GM19043 (cell line): ENCODE results near the gene MNAT1.
"Not testable (repeated sequence)": the region's sequence is repeated elsewhere in the genome, so short reads cannot be mapped to it uniquely, and the experiment has no call there.

Experiments
- ATAC-seq: cut with Tn5 transposase; IDR thresholded peaks from one replicate; pipeline ENCODE4 v1.9.1; 2021; ENCODE audit warnings: low read depth; ENCODE audit not compliant: unreplicated experiment

MNAT1 gene

DNA sequence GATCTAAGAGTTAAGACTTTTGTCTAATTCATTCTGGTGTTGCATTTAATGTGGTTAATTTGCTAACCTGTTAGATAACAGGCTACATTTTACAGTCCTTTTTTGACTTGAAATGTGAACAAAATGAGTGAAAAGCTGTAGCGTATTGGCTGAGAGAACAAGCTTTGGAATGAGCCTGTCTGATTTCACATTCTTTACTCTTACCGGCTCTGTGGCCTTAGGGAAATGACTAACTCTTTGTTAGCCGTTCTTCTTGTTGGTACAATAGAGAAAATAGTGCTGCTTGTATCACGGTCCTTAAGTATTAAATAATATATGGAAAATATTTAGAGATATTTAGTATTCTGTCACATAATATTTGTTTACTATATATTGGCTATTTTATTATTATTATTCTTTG lies 1.9 kb downstream of the MNAT1 start:
- ATAC-seq, result no peak

DNA sequence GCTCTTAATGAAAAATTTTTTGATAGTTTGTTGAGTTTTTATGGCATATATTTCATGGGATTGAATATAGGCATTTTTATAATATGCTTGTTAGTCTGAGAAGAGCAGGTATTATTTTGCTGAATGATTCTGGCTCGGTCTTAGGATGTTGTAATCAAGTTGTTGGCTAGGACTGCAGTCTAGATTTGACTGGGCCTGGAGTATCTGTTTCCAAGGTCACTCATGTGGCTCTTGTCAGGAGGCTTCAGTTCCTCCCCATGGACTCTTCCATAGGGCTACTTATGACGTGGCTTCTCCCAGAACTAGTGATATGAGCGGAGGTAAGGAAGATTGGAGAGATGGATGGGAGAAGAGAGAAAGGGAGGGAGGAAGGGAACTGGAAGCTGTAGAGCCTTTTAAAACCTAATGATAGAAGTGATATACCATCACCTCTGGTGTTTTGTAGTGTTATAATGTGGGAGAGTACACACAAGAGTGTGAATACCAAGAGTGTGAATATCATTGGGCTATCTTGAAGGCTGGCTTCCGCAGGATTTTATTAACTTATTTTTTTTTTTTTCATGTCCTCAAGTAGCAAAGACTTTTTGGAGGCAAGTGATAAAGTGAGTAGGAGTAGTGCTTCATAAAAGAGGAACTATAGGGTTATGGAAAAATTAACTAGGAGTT lies 4.4 kb downstream of the MNAT1 start:
- ATAC-seq, result no peak

DNA sequence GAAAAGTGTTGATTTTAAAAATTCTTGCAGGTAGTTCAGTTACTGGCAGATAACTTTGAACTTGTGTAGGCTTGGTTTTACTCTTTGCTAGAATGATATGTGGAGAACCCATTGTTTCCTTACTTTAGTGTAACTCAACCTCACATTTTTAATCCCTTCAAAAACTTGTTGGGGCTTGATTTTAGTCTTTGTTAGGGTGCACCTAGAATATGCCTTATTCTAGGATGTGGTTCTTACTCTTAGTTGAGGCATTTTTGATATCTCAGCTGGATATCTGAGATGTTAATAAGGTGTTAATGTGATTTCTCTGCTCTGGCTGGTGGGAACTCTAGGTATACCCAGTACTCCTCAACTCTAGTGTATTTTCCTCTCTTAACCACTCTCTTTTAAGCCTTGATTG lies 10.0 kb downstream of the MNAT1 start:
- ATAC-seq, result no peak

DNA sequence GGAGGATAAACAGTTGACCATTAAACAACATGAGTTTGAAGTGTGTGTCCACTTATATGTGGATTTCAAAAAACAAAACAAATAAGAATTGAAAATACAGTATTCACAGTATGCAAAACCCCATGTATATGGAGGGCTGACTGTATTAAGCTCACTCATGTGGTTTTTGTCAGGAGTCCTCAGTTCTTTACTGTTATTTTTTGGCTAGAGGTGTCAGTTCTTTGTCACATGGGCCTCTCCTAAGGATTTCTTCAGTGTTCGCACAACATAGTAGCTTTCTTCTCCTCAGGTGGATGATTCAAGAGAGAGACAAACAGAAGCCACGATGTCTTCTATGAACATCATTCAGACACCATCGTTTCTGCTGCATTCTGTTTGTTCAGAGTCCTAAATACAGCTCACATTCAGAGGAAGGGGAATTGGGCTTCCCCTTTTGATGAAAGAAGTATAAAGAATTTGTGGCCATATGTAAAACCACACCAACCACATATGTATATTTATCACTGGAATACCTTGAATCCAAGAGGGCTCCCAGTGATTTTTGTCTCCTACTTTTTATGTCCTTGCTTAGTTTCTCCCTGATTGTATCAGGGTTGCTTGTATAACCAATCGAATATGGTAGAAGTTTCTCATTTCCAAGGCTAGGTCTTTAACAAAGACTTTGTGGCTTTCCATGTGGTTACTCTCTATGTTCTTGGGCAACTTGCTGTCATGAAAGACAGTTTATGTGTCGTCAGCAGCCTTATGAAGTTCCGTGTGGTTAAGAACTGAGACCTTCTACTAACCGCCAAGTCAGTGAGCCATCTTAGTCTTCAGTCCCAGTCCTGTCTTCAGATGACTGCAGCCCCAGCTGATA lies 18.9 kb downstream of the MNAT1 start:
- peak; percentile 98 for ATAC-seq

DNA sequence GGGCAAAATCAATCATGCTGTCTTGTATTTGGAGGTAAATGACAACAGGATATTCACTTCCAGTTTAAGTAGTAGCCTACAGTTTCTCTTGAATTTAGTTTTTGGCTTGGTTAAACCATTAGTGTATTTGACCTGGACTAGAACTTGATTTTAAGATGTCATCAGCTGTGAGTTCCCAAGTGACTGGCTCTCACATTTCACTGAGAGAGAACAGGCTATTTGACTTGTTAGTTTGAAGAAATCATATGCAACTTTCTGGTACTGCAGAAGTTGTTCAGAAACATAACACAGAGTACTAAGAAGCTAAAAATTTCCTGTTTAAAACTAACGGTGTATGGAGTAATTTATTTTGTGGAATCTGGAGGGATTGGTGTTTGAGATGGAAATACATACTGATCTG lies 22.3 kb downstream of the MNAT1 start:
- no peak for ATAC-seq

DNA sequence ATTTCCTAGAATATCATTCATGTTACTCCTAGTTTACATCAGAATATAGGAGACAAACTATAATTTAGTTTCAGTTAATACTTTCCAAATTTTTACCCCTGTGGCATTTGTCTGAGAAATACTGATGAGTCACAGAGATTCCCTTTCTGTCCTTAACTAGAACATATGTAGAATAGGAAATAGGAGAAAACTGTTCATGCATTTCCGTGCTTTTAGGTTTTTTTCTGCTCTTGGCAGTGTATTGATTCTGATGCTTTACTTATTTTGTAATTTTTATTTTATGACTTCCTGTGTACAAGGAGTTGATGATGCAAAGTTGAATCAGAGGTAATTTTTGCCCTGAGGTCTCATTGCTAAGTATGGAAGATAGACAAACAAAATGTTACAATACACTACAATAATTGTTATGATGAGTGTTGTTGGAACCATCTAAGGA lies 23.0 kb downstream of the MNAT1 start:
- no peak for ATAC-seq

DNA sequence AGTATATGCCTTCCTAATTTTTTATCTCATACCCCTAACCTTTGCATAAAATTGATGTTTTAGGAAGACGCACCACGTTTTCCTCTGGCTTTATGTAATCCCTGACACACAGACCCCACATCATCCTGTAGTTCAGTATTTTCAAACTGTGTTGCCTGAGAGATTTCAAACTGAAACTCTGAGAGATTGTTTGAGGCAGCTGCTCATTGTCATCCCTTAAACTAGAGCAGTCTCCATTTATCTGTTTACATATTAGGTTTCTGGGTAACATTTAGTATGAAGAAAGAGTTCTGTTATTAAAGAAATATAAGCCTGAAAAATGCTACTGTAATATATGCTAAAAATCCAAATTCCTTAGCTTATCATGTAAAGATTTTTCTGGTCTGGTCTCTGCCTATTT lies 24.3 kb downstream of the MNAT1 start:
- peak; percentile 40 for ATAC-seq

DNA sequence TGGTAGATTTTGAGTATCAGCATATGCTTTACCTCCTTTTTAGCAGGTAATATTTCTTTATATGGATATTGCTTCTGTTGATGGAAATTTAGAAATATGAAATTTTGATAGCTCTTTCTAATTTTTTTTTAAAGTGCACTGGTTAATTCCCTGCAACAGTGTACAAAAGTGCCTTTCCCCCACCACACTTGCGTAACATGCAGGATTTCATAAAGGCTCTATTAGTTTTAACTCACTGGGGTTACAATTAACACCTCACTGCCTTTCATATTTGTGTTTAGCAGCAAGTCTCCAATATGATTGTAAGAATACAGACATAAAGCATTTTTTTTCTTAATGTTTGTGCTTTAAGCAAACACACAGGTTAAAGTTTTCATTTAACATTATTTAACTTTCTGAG lies 25.6 kb downstream of the MNAT1 start:
- ATAC-seq, result no peak

DNA sequence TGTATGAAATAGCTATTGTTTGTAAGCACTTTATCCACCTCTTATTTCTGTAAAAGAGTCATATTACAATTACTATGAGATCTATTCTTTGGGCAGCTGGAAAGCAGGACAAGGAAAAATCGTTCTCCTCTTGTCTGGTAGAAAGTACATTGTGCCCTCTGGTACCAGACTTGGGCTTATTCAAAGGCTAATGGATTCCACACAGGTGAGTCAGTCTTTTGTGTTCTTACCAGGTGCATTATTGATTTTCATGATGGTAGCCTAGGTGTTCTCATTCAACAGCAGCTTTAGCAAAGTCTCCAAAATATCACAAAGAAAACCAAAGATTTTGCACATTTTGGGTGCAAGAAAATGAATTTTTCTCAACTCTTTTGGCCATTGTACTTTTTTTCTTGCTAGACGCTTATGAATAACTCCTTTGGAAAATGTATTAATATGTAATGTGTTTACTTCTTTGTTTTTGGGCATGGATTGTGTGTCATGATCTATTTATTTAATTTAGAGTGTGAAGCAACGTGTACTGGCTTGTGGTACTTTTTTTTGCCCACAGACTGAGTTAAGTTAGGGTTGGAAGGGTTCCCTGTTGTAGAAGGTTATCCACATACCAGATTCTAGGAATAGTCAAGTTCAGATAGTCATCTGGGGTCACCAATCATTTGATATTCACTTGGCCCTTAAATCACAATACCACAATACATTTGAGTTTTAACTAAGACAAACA lies 26.2 kb downstream of the MNAT1 start:
- no peak for ATAC-seq

DNA sequence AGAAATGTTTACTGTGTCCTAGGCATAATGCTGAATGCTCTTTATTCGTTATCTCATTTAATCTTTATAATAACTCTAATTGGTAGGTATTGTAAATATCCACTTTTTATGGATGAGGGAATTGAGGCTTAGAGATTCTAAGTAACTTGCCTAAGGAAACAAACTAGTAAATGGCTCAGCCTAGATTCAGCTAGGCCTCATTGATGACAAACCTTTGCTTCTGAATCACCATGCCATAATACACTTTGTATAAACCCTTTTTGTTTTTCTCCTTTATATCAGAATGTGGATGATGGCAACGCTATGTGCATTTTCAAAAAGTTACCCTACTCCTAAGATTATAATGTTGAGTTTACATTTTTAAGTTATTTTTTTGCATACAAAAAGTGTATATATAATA lies 34.0 kb downstream of the MNAT1 start:
- no peak for ATAC-seq

DNA sequence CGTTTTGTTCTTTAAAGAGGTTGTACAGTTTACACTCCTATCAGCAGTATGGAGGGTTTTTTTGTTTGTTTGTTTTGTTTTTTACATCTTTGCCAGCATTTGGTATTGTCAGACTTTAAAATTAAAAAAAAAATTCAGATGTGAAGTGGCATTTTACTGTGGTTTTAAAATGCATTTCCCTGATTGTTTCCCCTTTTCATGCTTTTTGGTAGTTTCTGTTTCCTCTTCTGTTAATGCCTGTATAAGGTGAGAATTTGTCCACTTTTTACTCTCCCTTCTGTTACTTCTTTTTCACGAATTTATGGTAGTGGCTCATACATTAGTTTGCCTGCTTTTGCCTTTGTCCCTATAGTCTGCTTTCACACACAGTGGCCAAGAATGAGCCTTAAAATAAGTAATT lies 36.6 kb downstream of the MNAT1 start:
- ATAC-seq, result no peak

DNA sequence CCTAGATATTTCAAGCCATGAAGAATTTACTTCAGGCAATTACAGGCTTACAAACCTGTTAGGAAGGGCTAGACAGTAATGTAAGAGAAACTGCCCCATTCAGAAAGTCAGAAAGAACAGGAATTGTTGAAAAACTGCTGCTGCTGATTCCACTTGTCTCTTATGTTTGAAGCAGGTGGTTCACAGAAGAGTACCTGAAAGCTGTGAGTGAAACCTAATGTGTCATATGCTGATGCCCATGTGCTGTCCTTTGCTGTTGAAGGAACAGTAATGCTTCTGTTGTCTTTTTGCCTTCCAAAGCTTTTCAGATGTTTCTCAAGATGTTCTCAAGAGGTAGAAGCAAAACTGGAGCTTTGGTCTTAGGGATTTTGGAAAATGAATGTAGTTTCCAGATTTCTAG lies 39.0 kb downstream of the MNAT1 start:
- peak; percentile 49 for ATAC-seq

DNA sequence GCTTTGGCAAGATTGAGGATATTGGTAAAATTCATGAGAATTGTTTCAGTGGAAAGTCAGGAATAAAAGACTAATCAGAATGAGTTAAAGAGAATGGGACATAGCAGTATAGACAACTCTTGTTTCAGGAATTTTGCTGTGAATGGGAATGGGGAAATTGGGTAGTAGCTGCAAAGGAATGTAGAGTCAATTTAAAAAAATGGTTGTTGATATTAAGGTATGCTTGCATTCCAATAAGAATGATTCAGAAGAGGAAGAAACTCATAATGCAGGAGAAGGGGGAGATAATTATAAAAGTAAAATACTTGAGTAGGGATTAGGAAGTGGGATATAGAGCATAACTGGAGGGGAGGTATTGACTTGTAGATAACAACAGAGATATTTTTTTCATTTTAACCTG lies 40.7 kb downstream of the MNAT1 start:
- ATAC-seq, result no peak

DNA sequence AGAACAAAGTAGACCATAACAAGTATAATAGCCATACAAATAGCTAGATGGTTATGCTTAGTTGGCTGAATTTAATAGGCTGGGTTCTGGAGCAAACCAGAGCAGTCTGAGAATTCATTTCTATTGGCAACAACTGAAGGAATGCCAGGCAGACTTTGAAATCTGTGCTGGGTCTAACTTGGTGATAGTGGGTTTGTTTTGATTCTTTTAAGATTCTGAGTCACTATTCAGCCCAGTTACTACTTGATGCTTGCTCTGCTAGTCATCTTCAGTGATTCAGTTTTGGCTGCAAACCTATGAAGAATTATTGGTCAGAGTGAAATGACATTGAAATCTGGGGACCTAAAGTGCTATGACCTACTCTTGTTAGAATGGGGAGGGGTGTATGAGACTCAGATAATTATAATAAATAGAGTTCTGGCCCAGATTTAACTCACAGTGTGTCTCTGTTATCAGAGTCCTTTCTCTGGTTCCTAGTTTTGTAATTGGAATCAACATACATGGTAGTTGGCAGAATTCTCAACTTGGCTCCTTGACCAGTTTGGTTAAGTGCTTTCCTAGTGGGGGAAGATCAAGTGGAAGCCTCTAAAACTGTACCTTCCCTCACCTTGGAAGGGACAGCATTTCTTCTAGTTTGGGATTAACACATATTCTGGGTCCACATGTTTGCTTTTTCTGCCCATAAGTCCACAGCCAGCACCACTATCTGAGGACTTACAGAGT lies 43.5 kb downstream of the MNAT1 start:
- no peak for ATAC-seq

DNA sequence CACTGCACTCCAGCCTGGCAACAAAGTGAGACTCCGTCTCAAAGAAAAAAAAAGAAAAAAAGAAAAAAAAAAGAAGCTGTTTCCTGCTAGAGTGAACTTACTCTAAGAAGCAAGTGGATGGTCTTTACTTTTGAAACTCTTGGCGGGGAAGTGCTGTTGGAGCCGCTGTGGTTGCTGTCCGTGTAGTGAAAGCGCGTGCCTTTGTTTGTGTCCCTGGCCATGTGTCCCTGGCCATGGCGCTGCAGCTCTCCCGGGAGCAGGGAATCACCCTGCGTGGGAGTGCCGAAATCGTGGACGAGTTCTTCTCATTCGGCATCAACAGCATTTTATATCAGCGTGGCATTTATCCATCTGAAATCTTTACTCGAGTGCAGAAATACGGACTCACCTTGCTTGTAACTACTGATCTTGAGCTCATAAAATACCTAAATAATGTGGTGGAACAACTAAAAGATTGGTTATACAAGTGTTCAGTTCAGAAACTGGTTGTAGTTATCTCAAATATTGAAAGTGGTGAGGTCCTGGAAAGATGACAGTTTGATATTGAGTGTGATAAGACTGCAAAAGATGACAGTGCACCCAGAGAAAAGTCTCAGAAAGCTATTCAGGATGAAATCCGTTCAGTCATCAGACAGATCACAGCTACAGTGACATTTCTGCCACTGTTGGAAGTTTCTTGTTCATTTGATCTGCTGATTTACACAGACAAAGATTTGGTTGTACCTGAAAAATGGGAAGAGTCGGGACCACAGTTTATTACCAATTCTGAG lies 45.4 kb downstream of the MNAT1 start:
- not testable (repeated sequence) for ATAC-seq

DNA sequence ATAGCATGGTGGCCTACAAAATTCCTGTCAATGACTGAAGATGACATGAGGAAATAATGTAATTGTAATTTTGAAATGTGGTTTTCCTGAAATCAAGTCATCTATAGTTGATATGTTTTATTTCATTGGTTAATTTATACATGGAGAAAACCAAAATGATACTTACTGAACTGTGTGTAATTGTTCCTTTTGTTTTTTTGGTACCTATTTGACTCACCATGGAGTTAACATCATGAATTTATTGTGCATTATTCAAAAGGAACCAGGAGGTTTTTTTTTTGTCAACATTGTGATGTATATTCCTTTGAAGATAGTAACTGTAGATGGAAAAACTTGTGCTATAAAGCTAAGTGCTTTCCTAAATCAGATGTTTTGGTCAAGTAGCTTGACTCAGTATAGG lies 46.0 kb downstream of the MNAT1 start:
- ATAC-seq, result not testable (repeated sequence)

DNA sequence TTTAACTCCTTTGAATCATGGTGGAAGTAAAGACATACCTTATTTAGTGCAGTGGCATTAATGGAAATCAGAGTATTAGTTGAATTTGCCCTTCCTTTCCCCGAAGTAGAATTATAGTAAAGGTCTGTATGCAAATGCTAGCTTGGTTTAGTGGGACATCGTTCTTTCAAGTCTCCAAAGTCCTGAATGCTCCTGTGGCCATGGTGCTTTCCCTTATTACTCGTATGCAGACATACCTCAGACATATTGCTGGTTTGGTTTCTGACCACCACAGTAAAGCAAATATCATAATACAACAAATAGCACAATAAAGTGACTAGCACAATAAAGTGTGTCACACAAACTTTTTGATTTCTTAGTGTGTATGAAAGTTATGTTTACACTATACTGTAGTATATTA lies 52.3 kb downstream of the MNAT1 start:
- no peak for ATAC-seq

DNA sequence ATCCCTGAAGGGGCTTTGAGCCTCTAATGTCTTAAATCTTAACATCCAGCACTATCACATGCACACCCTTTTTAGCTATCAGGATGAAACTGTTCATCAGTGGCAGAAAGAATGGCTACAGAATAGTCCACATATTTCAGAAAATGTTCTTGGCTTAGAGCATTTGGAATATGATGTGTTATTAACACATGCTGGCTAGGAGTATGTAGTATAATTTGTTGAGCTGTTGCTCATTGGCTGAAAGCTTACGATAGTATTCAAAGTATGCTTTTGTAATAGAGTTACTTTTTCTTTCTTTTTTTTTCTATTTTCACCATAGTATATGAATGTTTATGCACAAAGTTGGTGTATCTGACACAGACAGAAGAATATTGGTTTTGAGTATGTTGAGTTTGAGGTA lies 55.1 kb downstream of the MNAT1 start:
- no peak for ATAC-seq

DNA sequence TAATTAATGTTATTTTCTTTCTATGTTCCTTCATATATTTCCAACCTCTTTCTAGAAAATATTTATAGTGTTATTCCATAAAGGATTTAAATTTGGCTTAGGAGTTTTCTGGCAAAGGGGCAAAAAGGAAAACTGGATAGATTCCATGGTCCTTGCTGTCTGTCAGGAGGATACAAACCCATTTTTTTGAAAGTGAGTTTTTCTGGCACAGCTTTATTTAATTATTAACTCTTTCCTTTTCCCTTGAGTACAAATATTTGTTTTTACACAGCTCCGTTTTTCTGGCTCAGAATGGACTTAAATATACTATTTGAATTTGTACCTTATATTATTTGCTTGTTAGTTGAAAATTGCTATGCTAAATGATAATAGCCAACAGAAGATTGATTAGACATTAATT lies 56.3 kb downstream of the MNAT1 start:
- ATAC-seq, result no peak

DNA sequence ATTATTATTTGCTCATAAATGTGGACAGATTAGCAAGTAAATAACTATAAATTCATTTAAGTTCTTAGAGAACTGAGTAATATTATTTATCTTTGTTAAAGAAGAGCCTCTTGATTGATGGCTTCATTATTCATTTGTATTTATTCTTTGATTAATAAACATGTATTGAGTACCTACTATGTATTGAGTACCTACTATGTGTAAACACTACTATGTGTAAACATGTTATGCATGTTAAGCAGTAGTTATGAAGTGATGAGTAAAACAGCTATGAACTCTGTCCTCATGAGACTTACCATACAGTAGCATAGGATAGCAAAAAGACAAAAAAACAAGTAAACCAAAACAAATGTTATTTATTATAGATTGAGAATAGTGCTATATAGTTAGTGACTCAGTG lies 61.9 kb downstream of the MNAT1 start:
- ATAC-seq, result no peak
